Stimulated activated CD8-positive, alpha-beta memory T cell treated with anti-CD3 and anti-CD28 coated beads, Interleukin-7, amount 100 ng/mL, for 48 hours (primary cell): Measurements from ENCODE around the gene DIAPH2.
"Not testable (repeated sequence)": the region's sequence is repeated elsewhere in the genome, so short reads cannot be mapped to it uniquely, and the experiment has no call there.

Source experiments
- DNase-seq, 2 donors: peaks; one replicate each; pipeline ENCODE4 v3.0.0-alpha.2; 2020; ENCODE audit warnings: low read depth in 1 of 2; ENCODE audit errors: extremely low read depth in 1 of 2

Gene DIAPH2

DNA sequence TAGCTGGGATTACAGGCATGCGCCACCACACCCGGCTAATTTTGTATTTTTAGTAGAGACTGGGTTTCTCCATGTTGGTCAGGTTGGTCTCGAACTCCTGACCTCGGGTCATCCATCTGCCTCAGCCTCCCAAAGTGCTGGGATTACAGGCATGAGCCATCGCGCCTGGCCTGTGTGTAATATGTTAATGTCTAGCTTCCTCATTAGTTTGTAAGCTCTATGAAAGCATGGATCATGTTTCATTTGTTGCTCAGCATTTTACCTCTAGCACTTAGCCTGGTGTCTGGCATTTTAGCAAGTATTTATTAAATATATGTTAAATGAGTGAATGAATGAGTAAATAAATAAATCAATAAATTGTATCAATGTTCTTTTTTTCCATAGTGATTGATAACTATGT is 29.8 kb downstream of the DIAPH2 start:
- not testable (repeated sequence) for DNase-seq

DNA sequence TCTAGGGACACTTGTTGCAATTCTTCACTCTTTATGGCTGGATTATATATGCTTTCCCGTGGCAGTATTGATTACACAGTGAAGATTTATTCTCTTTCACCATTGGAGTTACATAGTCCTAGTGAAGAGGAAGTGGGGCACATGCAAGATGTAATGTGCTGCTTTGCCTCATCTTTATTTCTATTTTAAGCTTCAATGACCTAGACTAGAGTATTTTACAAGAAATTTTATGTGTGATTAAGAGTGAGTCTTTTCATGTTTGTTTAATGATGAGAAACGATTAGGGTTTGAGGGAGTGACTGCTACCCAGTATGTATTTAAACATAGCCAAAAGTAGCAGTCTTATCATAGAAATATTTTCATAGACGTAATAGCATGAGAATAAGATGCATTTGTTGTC is 30.8 kb downstream of the DIAPH2 start:
- DNase-seq = no peak

DNA sequence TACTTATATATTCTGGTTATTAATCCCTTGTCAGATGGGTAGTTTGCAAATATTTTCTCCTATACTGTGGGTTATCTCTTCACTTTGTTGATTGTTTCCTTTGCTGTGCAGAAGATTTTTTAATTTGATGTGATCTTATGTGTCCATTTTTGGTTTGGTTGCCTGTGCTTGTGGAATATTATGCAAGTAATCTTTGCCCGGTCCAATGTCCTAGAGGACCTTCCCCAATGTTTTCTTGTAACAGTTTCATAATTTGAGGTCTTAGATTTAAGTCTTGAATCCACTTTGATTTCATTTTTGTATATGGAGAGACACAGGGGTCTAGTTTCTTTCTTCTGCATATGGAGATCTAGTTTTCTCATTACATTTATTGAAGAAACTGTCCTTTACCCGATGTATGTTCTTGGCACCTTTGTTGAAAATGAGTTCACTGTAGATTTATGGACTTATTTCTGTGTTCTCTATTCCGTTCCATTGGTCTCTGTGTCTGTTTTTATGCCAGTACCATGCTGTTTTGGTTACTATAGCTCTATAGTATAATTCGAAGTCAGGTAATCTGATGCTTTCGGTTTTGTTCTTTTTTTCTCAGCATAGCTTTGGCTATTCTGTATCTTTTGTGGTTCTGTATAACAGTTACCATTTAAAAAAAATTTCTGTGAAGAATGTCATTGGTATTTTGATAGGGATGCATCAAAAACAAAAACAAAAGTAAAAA is 34.7 kb downstream of the DIAPH2 start:
- DNase-seq = no peak

DNA sequence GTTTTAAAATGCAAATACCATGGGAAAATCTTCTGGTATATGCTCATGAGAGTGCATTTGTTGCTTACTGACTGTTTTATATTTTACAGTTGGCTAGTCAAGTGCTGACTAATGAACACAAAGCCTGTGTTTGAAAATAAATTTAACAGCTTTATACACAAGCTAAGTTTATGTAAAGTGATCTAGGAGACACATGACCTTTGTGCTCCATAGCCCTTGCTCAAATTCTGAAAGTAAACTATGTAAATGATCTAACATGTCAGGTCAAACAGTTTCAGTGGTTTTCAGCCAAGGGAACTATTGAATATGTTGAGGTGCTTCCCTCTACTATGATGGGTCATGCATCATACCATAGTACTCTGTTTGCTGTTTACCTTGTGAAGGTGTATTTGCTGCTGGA is 36.7 kb downstream of the DIAPH2 start:
- no peak for DNase-seq

DNA sequence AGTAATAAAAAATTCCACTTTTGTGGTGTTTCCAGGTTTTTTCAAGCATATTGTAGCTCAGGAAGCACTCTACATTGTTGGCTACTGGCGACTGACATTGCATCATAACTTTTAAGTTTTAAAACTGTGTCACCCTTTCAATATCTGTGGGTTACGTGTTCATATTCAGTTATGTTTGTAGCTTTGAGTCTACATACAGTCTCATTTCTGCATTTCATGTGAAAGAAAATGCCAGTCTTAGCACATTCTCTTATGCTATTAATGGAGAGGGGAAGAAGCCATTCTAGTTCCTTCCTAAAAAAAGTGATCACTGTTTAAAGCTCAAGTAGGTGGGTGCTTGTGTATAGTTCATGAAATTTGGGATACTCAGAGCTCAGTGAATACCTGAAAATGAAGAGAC is 38.1 kb downstream of the DIAPH2 start:
- DNase-seq = no peak

DNA sequence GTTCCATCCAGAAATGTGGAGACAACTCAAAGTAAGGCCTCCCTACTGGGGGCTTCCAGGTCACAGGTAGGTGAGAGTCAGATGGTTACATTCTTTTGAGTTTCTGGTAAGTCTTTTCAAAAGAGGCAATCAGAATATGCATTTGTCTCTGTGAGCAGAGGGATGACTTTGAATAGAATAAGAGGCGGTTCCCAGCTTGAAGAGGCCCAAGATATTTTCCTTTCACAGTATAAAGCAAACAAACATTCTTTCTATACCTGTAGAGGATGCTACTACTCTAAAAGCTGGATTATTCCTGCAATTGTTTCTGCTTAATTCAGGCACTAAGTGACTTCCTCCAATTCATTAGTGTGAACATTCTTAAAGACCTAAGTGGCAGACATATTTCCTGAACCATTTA is 44.4 kb downstream of the DIAPH2 start:
- DNase-seq = no peak

DNA sequence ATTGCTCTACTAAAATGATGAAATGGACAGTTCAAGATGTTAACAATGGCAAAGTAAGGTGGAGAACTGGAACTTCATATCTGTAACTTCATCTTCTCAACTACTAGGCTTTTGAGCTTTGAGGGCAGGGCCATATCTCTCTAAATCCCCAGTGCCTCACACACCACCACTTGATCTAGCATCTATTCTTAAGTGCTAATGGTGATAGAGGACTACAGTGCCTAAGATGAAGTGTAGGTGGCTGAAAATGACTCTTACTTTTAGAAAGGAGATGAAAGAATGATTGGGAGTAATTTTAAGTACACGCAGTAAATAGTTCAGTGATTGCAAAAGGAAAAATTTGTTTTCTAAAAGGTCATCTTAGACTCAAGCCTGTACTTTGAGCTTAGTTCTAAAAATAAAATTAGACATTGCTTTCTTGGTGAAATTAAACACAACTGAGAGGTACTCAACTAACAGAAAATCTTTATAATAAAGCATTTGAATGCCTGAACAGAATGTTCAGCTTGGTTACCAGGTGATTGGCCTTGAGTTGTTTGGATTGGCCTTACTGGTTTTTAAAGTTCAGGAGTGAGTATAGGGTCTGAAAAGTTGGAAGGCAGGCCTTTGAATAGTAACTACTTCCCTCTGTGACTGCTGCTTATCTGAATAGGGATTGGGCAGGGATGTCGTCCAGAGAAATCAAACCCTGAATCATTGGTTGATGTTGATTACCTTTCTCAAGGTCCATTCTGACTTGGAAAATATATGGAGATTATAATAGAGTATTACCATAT is 45.4 kb downstream of the DIAPH2 start:
- DNase-seq = no peak

DNA sequence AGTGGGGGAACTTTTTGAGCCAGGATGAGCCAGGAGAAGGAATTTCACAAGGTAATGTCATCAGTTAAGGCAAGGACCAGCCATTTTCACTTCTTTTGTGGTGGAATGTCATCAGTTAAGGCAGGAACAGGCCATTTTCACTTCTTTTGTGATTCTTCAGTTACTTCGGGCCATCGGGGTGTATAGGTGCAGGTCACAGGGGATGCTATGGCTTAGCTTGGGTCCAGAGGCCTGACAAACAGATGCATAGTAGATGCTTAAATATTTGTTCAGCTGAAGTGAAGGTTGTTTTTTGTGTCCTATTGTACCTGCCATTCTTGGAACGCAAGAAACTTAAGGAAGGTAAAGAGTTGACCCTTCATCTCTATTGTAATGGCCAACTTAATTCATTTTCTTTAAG is 46.4 kb downstream of the DIAPH2 start:
- DNase-seq = not testable (repeated sequence)

DNA sequence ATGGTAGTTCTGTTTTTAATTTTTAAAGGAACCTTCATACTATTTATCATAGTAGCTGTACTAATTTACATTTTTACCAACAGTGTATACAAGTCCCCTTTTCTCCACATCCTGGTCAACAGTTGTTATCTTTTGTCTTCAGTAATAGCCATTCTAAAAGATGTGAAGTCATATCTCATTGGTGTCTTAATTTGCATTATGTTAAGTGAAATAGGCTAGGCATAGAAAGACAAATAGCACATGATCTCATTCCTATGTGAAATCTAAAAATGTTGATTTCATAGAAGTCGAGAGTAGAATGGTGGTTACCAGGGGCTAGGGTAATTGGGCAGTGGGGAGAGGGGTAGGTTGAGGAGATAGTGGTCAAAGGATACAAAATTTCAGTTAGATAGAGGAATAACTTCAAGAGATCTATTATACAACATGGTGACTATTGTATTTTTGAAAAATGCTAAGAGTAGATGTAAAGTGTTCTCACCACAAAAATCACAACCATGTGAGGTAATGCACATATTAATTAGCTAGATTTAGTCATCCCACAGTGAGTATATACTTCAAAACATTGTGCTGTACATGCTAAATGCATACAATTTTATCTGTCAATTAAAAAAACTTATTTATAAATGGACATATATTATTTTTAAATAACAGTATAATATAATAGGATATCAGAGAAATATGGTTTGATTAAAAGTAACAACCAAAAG is 58.9 kb downstream of the DIAPH2 start:
- DNase-seq = no peak

DNA sequence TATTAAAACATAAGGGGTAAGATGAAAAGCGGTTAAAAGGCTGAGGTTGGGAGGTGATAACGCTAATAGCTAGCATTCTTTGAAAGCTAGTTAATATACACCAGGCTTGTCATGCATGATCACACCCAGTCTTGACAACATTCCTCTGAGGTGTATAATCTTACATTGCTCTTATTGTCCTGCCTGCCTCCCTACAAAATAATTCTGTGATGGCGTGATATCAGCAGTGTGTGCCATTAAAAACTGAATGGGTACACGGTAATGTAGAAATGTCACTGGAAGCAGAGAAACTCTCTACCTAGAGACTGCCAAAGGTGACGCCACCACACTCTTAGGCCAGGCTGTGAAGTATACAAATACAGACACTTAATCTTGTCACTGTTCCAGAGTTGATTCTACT is 68.1 kb downstream of the DIAPH2 start:
- no peak for DNase-seq

DNA sequence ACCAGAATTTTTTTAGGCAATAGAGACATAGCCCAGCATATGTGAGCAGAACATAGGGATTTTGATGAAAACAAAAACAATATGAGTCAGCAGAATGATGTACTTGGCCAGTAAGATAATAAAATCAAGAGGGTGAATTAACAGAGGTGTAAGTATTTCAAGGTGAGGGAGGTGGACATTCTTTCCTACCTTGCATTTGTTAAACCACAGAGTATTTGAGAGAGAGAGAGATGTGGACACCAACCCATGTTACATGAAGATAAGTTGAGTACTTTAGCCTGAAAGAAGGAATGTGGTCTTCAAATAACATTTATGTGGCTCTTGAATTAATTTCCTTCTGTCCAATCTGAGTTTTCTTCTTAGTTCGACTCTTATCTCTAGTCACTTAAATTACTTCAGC is 68.6 kb downstream of the DIAPH2 start:
- no peak for DNase-seq

DNA sequence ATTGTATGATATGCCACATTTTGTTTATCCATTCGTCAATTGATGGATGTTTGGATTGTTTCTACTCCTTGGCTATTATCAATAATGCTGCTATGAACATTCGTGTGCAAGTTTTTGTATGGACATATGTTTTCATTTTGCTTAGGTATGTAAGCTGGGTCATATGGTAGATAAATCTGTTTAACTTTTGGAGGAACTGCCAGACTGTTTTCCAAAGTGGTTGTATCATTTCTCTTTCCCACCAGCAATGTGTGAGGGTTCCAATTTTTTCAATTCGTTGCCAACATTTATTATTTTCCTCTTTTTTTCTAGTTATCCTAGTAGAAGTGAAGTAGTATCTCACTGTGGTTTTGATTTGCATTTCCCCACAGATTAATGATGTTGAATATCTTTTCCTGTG is 71.8 kb downstream of the DIAPH2 start:
- DNase-seq = no peak

DNA sequence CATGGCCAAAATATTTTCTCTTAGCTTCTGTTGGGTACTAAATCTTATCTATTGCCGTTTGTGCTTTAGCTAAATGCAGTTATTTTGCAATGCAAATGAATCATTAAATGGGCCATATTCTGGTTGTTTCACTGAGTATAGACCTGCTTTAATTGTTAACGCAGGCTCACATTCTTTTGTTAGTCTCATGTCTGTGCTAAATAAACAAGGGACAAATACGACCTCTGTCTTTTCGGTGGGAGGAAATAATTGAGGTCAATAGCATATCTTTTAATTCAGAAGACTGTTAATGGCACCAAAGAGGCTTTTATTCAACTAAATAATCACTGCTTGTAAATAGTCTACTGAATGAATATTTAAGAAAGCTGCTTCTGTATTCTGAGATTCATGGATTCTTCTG is 76.9 kb downstream of the DIAPH2 start:
- DNase-seq = no peak

DNA sequence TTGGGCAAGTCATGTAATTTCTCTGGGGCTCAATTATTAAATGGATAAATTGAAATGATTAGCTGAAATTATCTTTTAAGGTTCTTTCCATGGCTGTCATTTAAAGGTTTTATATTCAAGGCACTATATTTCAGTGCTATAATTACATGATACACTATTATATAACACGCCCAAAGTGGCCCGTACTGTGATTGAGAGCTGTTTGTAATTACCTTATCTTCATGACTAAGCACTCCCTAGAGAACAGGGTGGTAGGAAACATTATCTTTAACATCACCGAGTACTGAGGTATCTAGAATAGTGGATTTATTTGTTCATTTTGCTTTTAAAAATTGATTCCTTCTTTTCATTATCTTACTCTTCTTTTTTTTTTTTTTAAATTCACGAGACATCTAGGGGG is 79.0 kb downstream of the DIAPH2 start:
- DNase-seq = no peak

DNA sequence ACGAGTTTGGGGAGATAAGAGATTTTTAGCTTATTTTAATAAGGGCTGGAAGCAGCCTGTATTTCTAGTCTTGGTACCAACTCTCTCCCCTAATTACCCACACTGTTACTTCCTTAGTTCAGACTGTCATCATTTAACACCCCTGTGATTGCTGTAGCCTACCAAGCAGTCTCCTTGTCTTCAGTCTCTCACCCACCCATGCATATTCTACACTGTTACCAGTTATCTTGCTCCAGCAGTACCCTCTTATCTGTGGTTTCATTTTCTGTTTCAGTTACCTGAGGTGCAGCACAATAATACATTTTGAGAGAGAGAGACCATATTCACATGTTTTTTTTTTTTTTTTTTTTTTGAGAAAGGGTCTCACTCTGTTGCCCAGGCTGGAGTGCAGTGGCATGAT is 80.2 kb downstream of the DIAPH2 start:
- DNase-seq = no peak

DNA sequence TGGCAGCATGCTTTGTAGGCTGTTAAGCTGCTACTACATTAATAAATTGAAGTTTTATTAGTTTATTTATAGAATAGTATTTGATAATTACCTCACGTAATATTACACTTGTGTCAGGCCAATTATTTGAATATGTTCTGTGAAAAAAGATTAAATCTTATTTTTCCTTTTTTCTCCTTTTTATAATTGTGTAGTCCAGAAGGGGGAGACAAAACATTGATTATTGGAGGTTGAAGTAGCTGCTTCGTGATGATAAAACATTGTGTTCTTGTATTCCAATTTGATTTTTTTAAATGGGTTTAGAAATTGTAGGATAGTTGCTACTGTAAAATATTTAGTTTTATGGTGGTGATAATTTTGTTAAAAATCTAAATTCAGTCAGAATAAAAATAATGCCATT is 85.7 kb downstream of the DIAPH2 start:
- no peak for DNase-seq

DNA sequence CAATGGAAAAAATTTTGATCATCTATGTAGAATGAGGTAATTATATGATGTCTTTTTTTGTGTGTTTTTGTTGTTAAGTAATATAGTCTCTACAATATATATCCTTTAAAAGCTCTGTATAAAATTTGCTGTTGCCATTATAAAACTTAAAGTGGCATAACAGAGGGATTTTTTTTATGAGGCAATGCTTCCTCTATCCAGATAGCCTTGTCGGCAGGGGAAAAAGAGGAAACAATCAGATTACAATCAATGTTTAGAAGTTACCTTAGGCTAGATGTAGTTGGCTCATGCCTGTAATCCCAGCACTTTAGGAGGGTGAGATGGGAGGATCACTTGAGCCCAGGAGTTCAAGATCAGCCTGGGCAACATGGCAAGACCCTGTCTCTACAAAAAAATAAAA is 86.8 kb downstream of the DIAPH2 start:
- DNase-seq = no peak

DNA sequence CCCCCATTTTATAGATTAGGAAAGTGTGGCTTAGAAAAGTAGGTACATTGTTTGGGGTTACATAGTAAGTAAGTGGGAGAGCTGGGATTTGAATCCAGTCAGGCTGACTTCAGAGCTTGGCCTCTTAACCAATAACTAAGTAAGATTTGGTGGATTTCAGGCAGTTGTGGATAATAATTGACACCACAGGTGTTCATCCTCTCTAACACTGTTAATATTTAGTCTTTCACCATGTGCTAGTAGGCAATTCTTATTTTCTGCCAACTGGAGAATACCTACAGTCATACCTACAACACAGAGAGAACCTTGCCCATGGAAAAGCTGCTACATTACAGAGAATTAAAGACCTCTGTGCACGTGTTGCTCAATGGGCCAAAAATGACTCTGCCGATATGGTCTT is 89.5 kb downstream of the DIAPH2 start:
- no peak for DNase-seq

DNA sequence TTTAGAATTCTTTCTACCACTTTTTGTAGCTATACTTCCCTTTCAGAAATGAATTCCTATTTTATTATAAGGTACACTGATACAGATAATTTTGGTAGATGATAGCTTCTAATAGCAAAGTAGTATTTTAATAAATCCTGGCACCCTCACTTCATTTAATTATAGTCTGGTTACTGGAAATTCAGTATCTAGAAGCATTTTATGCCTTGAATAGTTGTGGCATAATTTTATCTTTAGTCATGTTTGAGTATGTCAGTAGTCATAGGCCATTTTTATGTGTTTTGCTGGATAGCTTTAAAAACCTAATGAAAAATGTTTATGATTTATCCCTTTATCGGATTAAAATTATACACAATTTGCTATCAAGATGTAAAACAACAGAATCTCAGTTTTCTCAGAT is 92.3 kb downstream of the DIAPH2 start:
- no peak for DNase-seq

DNA sequence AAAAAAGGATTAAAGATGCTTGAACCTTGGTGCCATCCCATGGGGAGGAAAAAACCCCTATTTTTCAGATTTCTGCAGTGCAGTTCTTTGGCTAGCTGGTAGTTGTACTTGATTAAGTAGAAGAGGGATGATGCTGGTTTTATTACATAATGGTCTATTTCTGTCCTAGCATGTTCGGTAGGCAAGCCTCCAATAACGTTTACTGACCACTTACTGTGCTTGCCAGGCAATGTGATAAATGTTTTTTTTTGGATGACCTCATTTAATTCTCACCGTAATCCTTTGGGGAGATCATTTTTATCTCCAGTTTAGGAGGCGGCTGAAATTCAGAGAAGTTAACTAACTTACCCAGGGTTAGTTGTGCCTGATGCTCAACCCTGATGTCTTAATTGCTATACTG is 106.9 kb downstream of the DIAPH2 start:
- DNase-seq = no peak

DNA sequence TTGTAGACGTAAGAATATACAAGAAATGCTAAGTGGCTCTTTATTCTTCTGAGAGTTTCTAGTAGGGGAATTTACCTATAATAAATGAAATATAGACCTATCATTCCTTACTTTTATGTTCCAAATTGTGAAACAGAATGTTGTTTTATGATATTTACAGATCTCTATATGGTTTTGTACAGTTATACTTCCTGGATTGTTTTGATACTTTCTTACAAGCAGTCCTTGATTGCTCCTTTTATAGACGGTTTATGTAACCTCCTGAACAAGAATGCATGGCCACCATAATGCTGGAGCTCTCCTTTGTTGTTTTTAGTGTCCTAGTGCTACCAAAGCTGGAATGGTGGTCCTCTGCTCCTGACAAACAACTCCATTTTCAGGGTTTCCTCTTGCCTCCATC is 107.4 kb downstream of the DIAPH2 start:
- no peak for DNase-seq

DNA sequence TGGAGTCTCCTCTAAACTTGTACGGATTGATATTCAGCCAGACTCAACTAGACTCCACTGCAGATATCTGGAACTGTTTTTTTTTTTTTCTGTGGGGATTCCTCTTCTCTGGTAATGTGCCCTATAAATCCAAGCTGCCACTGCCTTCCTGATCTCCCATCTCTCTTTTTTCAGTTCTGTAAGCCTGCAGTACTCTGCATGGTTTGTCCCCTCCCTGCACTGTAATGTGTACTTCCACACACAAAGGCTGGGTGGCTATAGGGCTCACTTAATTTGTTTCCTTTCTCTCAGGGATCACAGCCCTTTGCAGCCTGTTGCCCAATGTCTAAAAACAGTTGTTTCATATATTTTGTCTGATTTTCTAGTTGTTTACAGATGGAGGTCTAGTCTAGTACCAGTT is 114.3 kb downstream of the DIAPH2 start:
- no peak for DNase-seq
